DND-41 (cell line): Measurements from ENCODE around the gene RAPSN.

Experiments
- EZH2 ChIP-seq: IDR thresholded peaks from 3 replicates; pipeline ENCODE4 v1.6.1; 2012; ENCODE audit warnings: borderline replicate concordance, low read depth, mild to moderate bottlenecking, moderate library complexity, low read length, inconsistent platforms; ENCODE audit not compliant: severe bottlenecking
- TF ChIP-seq, protein P1 (sequence below): IDR thresholded peaks from 2 replicates; pipeline ENCODE4 v1.5.1; 2012; ENCODE audit warnings: borderline replicate concordance, low read length, moderate library complexity, mild to moderate bottlenecking; ENCODE audit not compliant: poor library complexity, severe bottlenecking; ENCODE audit errors: extremely low read depth

DNA sequence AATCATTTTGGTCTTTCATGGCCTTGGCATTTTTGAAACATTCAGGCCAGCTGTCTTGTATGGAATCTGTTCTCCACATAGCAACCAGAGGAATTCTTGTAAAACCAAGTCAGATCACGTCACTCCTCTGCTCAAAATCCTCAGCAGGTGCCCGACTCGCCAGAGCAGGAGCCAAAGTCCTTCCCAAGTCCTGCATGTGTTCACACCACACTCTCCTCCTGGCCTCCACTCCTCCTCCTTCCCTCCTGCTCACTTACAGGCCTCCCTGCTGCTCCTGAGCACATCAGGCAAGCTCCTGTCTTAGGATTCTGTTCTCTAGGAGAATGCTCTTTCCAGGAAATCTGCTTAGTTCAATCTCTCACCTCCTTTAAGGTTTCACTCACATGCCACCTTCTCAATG lies 15.8 kb downstream of the RAPSN start:
- TF ChIP-seq, protein P1, sequence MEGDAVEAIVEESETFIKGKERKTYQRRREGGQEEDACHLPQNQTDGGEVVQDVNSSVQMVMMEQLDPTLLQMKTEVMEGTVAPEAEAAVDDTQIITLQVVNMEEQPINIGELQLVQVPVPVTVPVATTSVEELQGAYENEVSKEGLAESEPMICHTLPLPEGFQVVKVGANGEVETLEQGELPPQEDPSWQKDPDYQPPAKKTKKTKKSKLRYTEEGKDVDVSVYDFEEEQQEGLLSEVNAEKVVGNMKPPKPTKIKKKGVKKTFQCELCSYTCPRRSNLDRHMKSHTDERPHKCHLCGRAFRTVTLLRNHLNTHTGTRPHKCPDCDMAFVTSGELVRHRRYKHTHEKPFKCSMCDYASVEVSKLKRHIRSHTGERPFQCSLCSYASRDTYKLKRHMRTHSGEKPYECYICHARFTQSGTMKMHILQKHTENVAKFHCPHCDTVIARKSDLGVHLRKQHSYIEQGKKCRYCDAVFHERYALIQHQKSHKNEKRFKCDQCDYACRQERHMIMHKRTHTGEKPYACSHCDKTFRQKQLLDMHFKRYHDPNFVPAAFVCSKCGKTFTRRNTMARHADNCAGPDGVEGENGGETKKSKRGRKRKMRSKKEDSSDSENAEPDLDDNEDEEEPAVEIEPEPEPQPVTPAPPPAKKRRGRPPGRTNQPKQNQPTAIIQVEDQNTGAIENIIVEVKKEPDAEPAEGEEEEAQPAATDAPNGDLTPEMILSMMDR: no peak
- TF ChIP-seq EZH2: no peak
